HCT116 (cell line): ENCODE measurements around the gene UGT1A9. TPM values are rescaled to one million over a fixed set of nuclear protein-coding genes. Genes with fewer than 3 reads are reported as not detected.
A peak's percentile ranks its signal among the peaks of the same experiment; 100 is the strongest.

ENCODE experiments used
- ATAC-seq: fragments of 200-7000 bp; cut with Tn5 transposase; 2 replicates; pipeline ENCODE4 v1.9.1; 2020; ENCODE audit warnings: mild to moderate bottlenecking, moderate library complexity
- BruUV-seq: library from RNA; stranded (reverse); fragments of 400-500 nt; replicated peaks from 2 replicates; lab custom pipeline; 2021; lab: Mats Ljungman, UMichigan
- CTCF ChIA-PET: fragments of 300-600 bp; sonication (Branson Sonifier 250); formaldehyde crosslinking; loops from one replicate; lab custom pipeline; 2021; ENCODE audit warnings: antibody characterized with exemption; lab: Charles Lee
- POLR2A ChIA-PET: fragments of 300-600, 350-600 bp; sonication (Branson Sonifier 250); formaldehyde crosslinking; loops from one replicate; lab custom pipeline; 2021; ENCODE audit warnings: antibody characterized with exemption; lab: Charles Lee
- RAD21 ChIA-PET, 2 experiments: fragments of 300-600 bp; sonication (Branson Sonifier 250); formaldehyde crosslinking; loops; one replicate each; lab custom pipeline; 2023; ENCODE audit warnings: low total read pairs in 2 of 2; ENCODE audit not compliant: uncharacterized antibody in 2 of 2, unreplicated experiment in 2 of 2, low non-redundant PET in 1 of 2; lab: Charles Lee
- DNase-seq: peaks from one replicate; pipeline ENCODE4 v3.0.0-alpha.2; 2010; ENCODE audit warnings: low read depth, low spot score
- H2AFZ ChIP-seq: fragments of 200-600 bp; shearing (Covaris generic), sonication (generic); 2 replicates; pipeline ENCODE4 v1.6.1; 2017; ENCODE audit warnings: low read depth, mixed run types, mixed read lengths, antibody characterized with exemption, low read length; ENCODE audit not compliant: poor library complexity, severe bottlenecking
- H3K27ac ChIP-seq: 2 replicates; pipeline ENCODE4 v1.5.1; 2012; ENCODE audit warnings: low read depth, low read length
- H3K27me3 ChIP-seq: fragments of 200-600 bp; sonication (generic); 2 replicates; pipeline ENCODE4 v1.6.1; 2016; ENCODE audit warnings: mixed run types, low read length, mixed read lengths; ENCODE audit not compliant: insufficient read depth
- H3K36me3 ChIP-seq, 2 experiments: fragments of 200-500 bp in 1 of 2; fragments of 200-600 bp in 1 of 2; sonication (Bioruptor generic) in 1 of 2; sonication (generic) in 1 of 2; 2 replicates each; pipeline versions ENCODE4 v1.5.1 to v1.6.1; 2014 to 2016; ENCODE audit warnings: low read length in 2 of 2, inconsistent platforms in 1 of 2, mixed read lengths in 1 of 2, mixed run types in 1 of 2; ENCODE audit not compliant: insufficient read depth in 2 of 2, control insufficient read depth in 1 of 2
- H3K4me1 ChIP-seq, 2 experiments: fragments of 200-600 bp in 1 of 2; sonication (generic) in 1 of 2; 2 replicates each; pipeline versions ENCODE4 v1.5.1 to v1.6.1; 2012 to 2017; ENCODE audit warnings: low read length in 2 of 2, inconsistent platforms in 1 of 2, mild to moderate bottlenecking in 1 of 2, mixed read lengths in 1 of 2, mixed run types in 1 of 2, moderate library complexity in 1 of 2; ENCODE audit not compliant: insufficient read depth in 2 of 2, control insufficient read depth in 1 of 2
- H3K4me2 ChIP-seq: fragments of 200-600 bp; sonication (generic); 2 replicates; pipeline ENCODE4 v1.6.1; 2017; ENCODE audit warnings: mixed run types, low read length, mixed read lengths
- H3K4me3 ChIP-seq, 2 experiments: fragments of 200-600 bp in 1 of 2; sonication (generic) in 1 of 2; replicated peaks in 1 of 2; 2 replicates each; pipeline ENCODE4 v1.5.1; 2011 to 2016; ENCODE audit warnings: low read length in 2 of 2, control low read depth in 1 of 2, low read depth in 1 of 2, mild to moderate bottlenecking in 1 of 2, mixed read lengths in 1 of 2, mixed run types in 1 of 2
- H3K79me2 ChIP-seq: fragments of 200-600 bp; sonication (generic); 2 replicates; pipeline ENCODE4 v1.6.1; 2017; ENCODE audit warnings: mild to moderate bottlenecking, mixed run types, low read length, moderate library complexity, mixed read lengths; ENCODE audit not compliant: insufficient read depth
- H3K9ac ChIP-seq: fragments of 200-600 bp; sonication (generic); 2 replicates; pipeline ENCODE4 v1.6.1; 2016; ENCODE audit warnings: low read length, mixed read lengths
- H3K9me2 ChIP-seq: fragments of 200-600 bp; sonication (generic), shearing (Covaris generic); 2 replicates; pipeline ENCODE4 v1.6.1; 2017; ENCODE audit warnings: mixed run types, mild to moderate bottlenecking, moderate library complexity; ENCODE audit not compliant: insufficient read depth
- H3K9me3 ChIP-seq, 2 experiments: fragments of 200-500 bp in 1 of 2; fragments of 200-600 bp in 1 of 2; sonication (Bioruptor generic) in 1 of 2; sonication (generic) in 1 of 2; 2 replicates each; pipeline ENCODE4 v1.6.1; 2014 to 2017; ENCODE audit warnings: low read length in 2 of 2, mixed read lengths in 2 of 2, inconsistent platforms in 1 of 2, low read depth in 1 of 2, mild to moderate bottlenecking in 1 of 2, mixed run types in 1 of 2, moderate library complexity in 1 of 2; ENCODE audit not compliant: control insufficient read depth in 1 of 2, insufficient read depth in 1 of 2
- H4K20me1 ChIP-seq: fragments of 200-600 bp; sonication (generic), shearing (Covaris generic); 2 replicates; pipeline ENCODE4 v1.6.1; 2017; ENCODE audit warnings: mixed run types, mild to moderate bottlenecking, moderate library complexity; ENCODE audit not compliant: insufficient read depth
- CEBPB ChIP-seq: IDR thresholded peaks from 2 replicates; pipeline ENCODE4 v1.6.1; 2012; ENCODE audit warnings: low read depth
- EGR1 ChIP-seq: IDR thresholded peaks from 2 replicates; pipeline ENCODE4 v1.6.1; 2012; ENCODE audit warnings: low read depth
- JUND ChIP-seq: IDR thresholded peaks from 2 replicates; pipeline ENCODE4 v1.6.1; 2012
- POLR2A ChIP-seq: IDR thresholded peaks from 2 replicates; pipeline ENCODE4 v1.7.0; 2011; ENCODE audit warnings: borderline replicate concordance; ENCODE audit not compliant: insufficient read depth, insufficient read length; ENCODE audit errors: extremely low read depth
- RAD21 ChIP-seq: IDR thresholded peaks from 2 replicates; pipeline ENCODE4 v1.6.1; 2012; ENCODE audit warnings: low read depth, mild to moderate bottlenecking
- SP1 ChIP-seq: IDR thresholded peaks from 2 replicates; pipeline ENCODE4 v1.6.1; 2012; ENCODE audit warnings: low read depth
- YY1 ChIP-seq: IDR thresholded peaks from 2 replicates; pipeline ENCODE4 v1.6.1; 2011; ENCODE audit warnings: low read length, low read depth, moderate library complexity, mild to moderate bottlenecking; ENCODE audit not compliant: insufficient replicate concordance; ENCODE audit errors: extremely low read depth
- intact Hi-C: fragments of 100-400 bp; cut with micrococcal nuclease; formaldehyde crosslinking; loops from 2 replicates; pipeline ENCODE4 v1.10.0; 2022
- total RNA-seq: library from RNA; stranded (reverse); gene quantifications from one replicate; pipeline ENCODE4 v1.2.1, GENCODE V29; 2021; ENCODE audit not compliant: unreplicated experiment
- TF ChIP-seq, protein P1 (sequence below), 3 experiments: fragments of 200-600 bp in 1 of 3; sonication (generic) in 1 of 3; IDR thresholded peaks in 2 of 3; conservative IDR thresholded peaks in 1 of 3; 2 replicates each; pipeline ENCODE4 v1.5.1; 2012 to 2017; ENCODE audit warnings: low read depth in 2 of 3, low read length in 2 of 3, antibody characterized with exemption in 1 of 3, borderline replicate concordance in 1 of 3, control low read depth in 1 of 3, mild to moderate bottlenecking in 1 of 3, mixed read lengths in 1 of 3, mixed run types in 1 of 3, moderate library complexity in 1 of 3; ENCODE audit not compliant: insufficient read depth in 1 of 3

The UGT1A9 gene
- total RNA-seq, 1 experiment from 2014 or later: not detected

DNA sequence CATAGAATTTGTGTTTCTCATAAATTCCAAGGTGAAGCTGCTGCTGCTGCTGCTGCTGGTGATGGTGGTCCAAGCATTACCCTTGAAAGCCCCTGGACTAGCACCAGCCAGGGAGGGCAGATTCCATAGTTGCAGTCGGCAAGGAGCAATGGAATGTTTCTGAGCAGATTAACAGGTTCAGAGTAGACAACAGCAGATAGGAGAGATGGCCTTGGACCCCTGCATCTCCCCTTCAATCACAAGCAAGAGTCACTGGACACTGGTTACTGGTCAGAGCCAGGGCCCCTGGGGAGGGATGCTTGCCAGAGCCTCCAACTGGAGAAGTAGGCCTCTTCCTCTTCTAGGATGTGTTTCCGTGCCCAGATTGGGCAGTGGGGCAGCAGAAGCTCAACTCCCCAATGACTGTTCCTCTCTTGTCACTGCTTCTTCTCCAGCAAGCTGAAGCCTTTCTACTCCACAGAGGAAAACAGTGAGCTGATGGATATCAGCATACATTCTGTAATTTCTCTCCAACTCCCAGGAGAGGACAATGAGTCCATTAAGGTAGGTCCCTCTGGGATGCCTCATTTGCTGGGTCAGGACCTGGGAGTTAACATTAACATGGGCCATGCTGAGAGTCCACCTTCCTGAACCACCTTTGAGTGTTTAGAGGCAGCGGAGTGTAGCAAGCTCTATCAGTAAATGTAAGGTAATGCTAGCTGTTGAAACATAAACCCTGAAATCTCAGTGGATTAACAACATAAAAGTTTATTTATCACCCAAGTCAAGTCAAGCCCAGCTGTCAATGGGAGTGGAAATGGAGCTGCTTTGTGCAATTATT, 141.7 kb downstream of the UGT1A9 start:
- ATAC-seq (no peak), DNase-seq (no peak)
- ChIA-PET RAD21 (no interaction called here), CTCF (no interaction called here), POLR2A (no interaction called here)
- no peaks in the 10 kb centered on the region for H3K9me2 ChIP-seq
- no peak overlapping the region for H3K4me3 ChIP-seq
- H3K79me2 ChIP-seq: no peaks in the 10 kb centered on the region
- H4K20me1 ChIP-seq: no peaks in the 10 kb centered on the region
- H2AFZ ChIP-seq: no peak overlapping the region
- no peaks in the 10 kb centered on the region for H3K4me1 ChIP-seq
- no peak overlapping the region for H3K4me2 ChIP-seq
- H3K9ac ChIP-seq: no peak overlapping the region
- H3K27ac ChIP-seq: no peak overlapping the region
- intact Hi-C loops: no loop called here
- H3K27me3 ChIP-seq: no peaks in the 10 kb centered on the region; the same call in 1 of the 2 replicates
- no TSS peak for BruUV-seq
- TF ChIP-seq POLR2A (no peak), JUND (no peak), CEBPB (no peak)
- H3K9me3 ChIP-seq: no peaks in the 10 kb centered on the region
- H3K36me3 ChIP-seq: no peaks in the 10 kb centered on the region

DNA sequence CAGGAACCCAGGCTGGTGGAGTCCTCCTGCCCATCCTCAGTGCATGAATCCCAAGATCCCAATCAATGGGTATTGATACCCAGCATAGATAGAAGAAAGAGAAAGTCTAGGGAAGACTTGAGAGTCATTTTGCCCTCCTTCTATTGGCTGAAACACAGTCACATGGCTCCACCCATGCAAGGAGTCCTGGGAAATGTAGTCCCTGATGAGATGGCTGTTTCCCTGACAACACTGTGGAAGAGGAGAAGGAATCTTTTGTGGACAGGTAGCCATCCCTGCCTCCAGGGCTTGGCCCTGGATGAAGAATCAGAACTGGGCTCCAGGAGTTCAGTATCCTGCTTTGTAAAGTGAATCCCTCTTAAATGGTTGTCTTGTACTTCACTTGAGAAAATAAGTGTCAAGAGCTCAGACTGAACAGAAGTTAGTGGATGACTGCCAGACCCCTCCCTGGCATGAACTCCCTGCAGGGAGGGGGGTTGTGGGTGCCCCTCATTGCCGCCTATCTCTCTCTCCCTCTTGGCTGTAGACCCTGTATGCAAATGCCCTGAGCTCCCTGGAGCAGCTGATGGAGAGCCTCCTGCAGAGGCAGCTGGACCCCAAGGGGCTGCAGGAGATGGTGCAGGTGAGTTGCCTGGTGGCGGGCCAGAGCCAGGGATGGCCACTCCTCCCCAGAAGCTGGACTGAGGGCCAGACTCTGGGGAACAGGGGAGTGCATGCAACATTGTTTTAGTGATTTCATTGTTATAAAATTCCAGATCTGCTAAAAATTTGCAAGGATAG, 142.5 kb downstream of the UGT1A9 start:
- Histone ChIP-seq H3K4me3 (no peak overlapping the region), H4K20me1 (no peaks in the 10 kb centered on the region), H3K27me3 (no peaks in the 10 kb centered on the region), H3K9me2 (no peaks in the 10 kb centered on the region), H3K4me2 (no peak overlapping the region), H3K9me3 (no peaks in the 10 kb centered on the region), H3K27ac (no peak overlapping the region), H3K4me1 (no peaks in the 10 kb centered on the region), H3K79me2 (no peaks in the 10 kb centered on the region), H3K36me3 (no peaks in the 10 kb centered on the region), H2AFZ (no peak overlapping the region), H3K9ac (no peak overlapping the region)
- ATAC-seq (peak; percentile 85), DNase-seq (peak; percentile 24)
- TF ChIP-seq YY1 (peak; percentile 10), EGR1 (no peak), SP1 (peak; percentile 49), RAD21 (no peak)
- TF ChIP-seq, protein P1, sequence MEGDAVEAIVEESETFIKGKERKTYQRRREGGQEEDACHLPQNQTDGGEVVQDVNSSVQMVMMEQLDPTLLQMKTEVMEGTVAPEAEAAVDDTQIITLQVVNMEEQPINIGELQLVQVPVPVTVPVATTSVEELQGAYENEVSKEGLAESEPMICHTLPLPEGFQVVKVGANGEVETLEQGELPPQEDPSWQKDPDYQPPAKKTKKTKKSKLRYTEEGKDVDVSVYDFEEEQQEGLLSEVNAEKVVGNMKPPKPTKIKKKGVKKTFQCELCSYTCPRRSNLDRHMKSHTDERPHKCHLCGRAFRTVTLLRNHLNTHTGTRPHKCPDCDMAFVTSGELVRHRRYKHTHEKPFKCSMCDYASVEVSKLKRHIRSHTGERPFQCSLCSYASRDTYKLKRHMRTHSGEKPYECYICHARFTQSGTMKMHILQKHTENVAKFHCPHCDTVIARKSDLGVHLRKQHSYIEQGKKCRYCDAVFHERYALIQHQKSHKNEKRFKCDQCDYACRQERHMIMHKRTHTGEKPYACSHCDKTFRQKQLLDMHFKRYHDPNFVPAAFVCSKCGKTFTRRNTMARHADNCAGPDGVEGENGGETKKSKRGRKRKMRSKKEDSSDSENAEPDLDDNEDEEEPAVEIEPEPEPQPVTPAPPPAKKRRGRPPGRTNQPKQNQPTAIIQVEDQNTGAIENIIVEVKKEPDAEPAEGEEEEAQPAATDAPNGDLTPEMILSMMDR (IDR thresholded peaks at IDR 0.05 in 2 of 3, conservative IDR thresholded peaks at IDR 0.05 in 1 of 3; ENCODE audit: borderline replicate concordance in 1 of 3, insufficient read depth in 1 of 3, low read depth in 2 of 3, low read length in 2 of 3): 0 out of 6 replicates have a peak, but pooled peaks of 1 of the 3 experiments have one; percentile 8
- CTCF ChIA-PET: no interaction called here
- POLR2A ChIA-PET: no interaction called here
- intact Hi-C loops: no loop called here
- RAD21 ChIA-PET: no interaction called here
- no TSS peak for BruUV-seq
